H9 (cell line): Measurements from ENCODE around the gene WRAP53. TPM values are rescaled to one million over a fixed set of nuclear protein-coding genes. Genes with fewer than 3 reads are reported as not detected.

Experiments used
- DNase-seq: peaks from one replicate; pipeline ENCODE4 v3.0.0-alpha.2; 2017
- H2AFZ ChIP-seq: one replicate; pipeline ENCODE4 v1.6.1; 2013; ENCODE audit warnings: mild to moderate bottlenecking, low read length, control low read depth, moderate library complexity
- H2AK5ac ChIP-seq: 2 replicates; pipeline ENCODE4 v1.6.1; 2013; ENCODE audit warnings: low read length, control low read depth, mixed read lengths; ENCODE audit not compliant: insufficient read length
- H2BK120ac ChIP-seq: one replicate; pipeline ENCODE4 v1.6.1; 2013; ENCODE audit warnings: low read depth, mild to moderate bottlenecking, low read length, control low read depth, inconsistent platforms; ENCODE audit not compliant: poor library complexity, severe bottlenecking
- H2BK12ac ChIP-seq: 2 replicates; pipeline ENCODE4 v1.6.1; 2013; ENCODE audit warnings: low read length, control low read depth, mixed read lengths, low read depth; ENCODE audit not compliant: insufficient read length
- H2BK15ac ChIP-seq: 2 replicates; pipeline ENCODE4 v1.6.1; 2013; ENCODE audit warnings: low read depth, low read length, control low read depth
- H2BK20ac ChIP-seq: one replicate; pipeline ENCODE4 v1.6.1; 2013; ENCODE audit warnings: low read depth, mild to moderate bottlenecking, low read length, control low read depth, inconsistent platforms; ENCODE audit not compliant: poor library complexity, severe bottlenecking
- H2BK5ac ChIP-seq: 2 replicates; pipeline ENCODE4 v1.6.1; 2013; ENCODE audit warnings: low read length, control low read depth, mixed read lengths; ENCODE audit not compliant: insufficient read length
- H3K14ac ChIP-seq: 2 replicates; pipeline ENCODE4 v1.6.1; 2013; ENCODE audit warnings: low read length, control low read depth; ENCODE audit not compliant: insufficient read depth
- H3K18ac ChIP-seq: 2 replicates; pipeline ENCODE4 v1.6.1; 2013; ENCODE audit warnings: low read depth, mild to moderate bottlenecking, mixed read lengths, low read length, control low read depth; ENCODE audit not compliant: insufficient read length
- H3K23ac ChIP-seq: 2 replicates; pipeline ENCODE4 v1.6.1; 2013; ENCODE audit warnings: low read length, control low read depth, mixed read lengths, low read depth; ENCODE audit not compliant: insufficient read length
- H3K23me2 ChIP-seq: 2 replicates; pipeline ENCODE4 v1.6.1; 2013; ENCODE audit warnings: low read depth, mild to moderate bottlenecking, mixed read lengths, low read length, control low read depth; ENCODE audit not compliant: insufficient read length, poor library complexity, severe bottlenecking
- H3K27ac ChIP-seq: 2 replicates; pipeline ENCODE4 v1.5.1; 2013; ENCODE audit warnings: low read length, control low read depth, mixed read lengths, low read depth; ENCODE audit not compliant: insufficient read length
- H3K27me3 ChIP-seq: 2 replicates; pipeline ENCODE4 v1.6.1; 2013; ENCODE audit warnings: low read length, control low read depth, inconsistent platforms; ENCODE audit not compliant: insufficient read depth
- H3K4ac ChIP-seq: 2 replicates; pipeline ENCODE4 v1.6.1; 2013; ENCODE audit warnings: low read depth, mild to moderate bottlenecking, control low read depth, inconsistent platforms, low read length, moderate library complexity
- H3K4me1 ChIP-seq: 2 replicates; pipeline ENCODE4 v1.6.1; 2013; ENCODE audit warnings: low read length, control low read depth, inconsistent platforms; ENCODE audit not compliant: insufficient read depth
- H3K4me2 ChIP-seq: 2 replicates; pipeline ENCODE4 v1.6.1; 2013; ENCODE audit warnings: low read length, control low read depth, mixed read lengths; ENCODE audit not compliant: insufficient read length, insufficient read depth
- H3K56ac ChIP-seq: 2 replicates; pipeline ENCODE4 v1.6.1; 2013; ENCODE audit warnings: low read depth, mild to moderate bottlenecking, mixed read lengths, low read length, control low read depth; ENCODE audit not compliant: insufficient read length
- H3K79me1 ChIP-seq: 2 replicates; pipeline ENCODE4 v1.6.1; 2013; ENCODE audit warnings: low read depth, mild to moderate bottlenecking, moderate library complexity, low read length, control low read depth, inconsistent platforms; ENCODE audit not compliant: insufficient read depth, poor library complexity, severe bottlenecking
- H3K79me2 ChIP-seq: 2 replicates; pipeline ENCODE4 v1.6.1; 2013; ENCODE audit warnings: low read length, control low read depth, inconsistent platforms; ENCODE audit not compliant: insufficient read depth
- H3K9ac ChIP-seq: 2 replicates; pipeline ENCODE4 v1.6.1; 2013; ENCODE audit warnings: low read length, control low read depth, mixed read lengths; ENCODE audit not compliant: insufficient read length; ENCODE audit errors: extremely low read depth
- H3K9me3 ChIP-seq: one replicate; pipeline ENCODE4 v1.6.1; 2013; ENCODE audit warnings: low read depth, low read length, inconsistent platforms; ENCODE audit not compliant: control insufficient read depth
- H3T11ph ChIP-seq: one replicate; pipeline ENCODE4 v1.6.1; 2013; ENCODE audit warnings: mild to moderate bottlenecking, low read length, control low read depth, inconsistent platforms
- H4K20me1 ChIP-seq: one replicate; pipeline ENCODE4 v1.6.1; 2013; ENCODE audit not compliant: control insufficient read depth, insufficient read length, insufficient read depth
- H4K5ac ChIP-seq: 2 replicates; pipeline ENCODE4 v1.6.1; 2013; ENCODE audit warnings: low read depth, mild to moderate bottlenecking, mixed read lengths, low read length, control low read depth; ENCODE audit not compliant: insufficient read length
- H4K8ac ChIP-seq: replicated peaks from 2 replicates; pipeline ENCODE4 v1.6.1; 2013; ENCODE audit warnings: low read length, control low read depth, mixed read lengths, low read depth; ENCODE audit not compliant: insufficient read length
- H4K91ac ChIP-seq: 2 replicates; pipeline ENCODE4 v1.6.1; 2013; ENCODE audit warnings: low read depth, mild to moderate bottlenecking, moderate library complexity, mixed read lengths, low read length, control low read depth; ENCODE audit not compliant: insufficient read length
- H3K27ac Mint-ChIP-seq, 3 experiments: 2 replicates in 2 of 3; 3 replicates in 1 of 3; pipeline ENCODE4 v1.8.0; 2020 to 2021; ENCODE audit warnings: mixed read lengths in 3 of 3, mild to moderate bottlenecking in 1 of 3, moderate library complexity in 1 of 3
- H3K27me3 Mint-ChIP-seq: 2 replicates; pipeline ENCODE4 v1.8.0; 2021; ENCODE audit warnings: low read depth, mild to moderate bottlenecking, moderate library complexity, mixed read lengths
- H3K36me3 Mint-ChIP-seq, 3 experiments: 2 replicates in 2 of 3; 3 replicates in 1 of 3; pipeline ENCODE4 v1.8.0; 2020 to 2021; ENCODE audit warnings: low read depth in 3 of 3, mixed read lengths in 3 of 3; ENCODE audit not compliant: insufficient read depth in 1 of 3
- H3K4me1 Mint-ChIP-seq, 2 experiments: 2 replicates each; pipeline ENCODE4 v1.8.0; 2020; ENCODE audit warnings: mixed read lengths in 2 of 2
- H3K4me3 Mint-ChIP-seq, 2 experiments: 2 replicates in 1 of 2; 3 replicates in 1 of 2; pipeline ENCODE4 v1.8.0; 2020 to 2021; ENCODE audit warnings: mild to moderate bottlenecking in 2 of 2, mixed read lengths in 2 of 2, moderate library complexity in 1 of 2
- H3K9me3 Mint-ChIP-seq, 2 experiments: 2 replicates in 1 of 2; 3 replicates in 1 of 2; pipeline ENCODE4 v1.8.0; 2020; ENCODE audit warnings: mild to moderate bottlenecking in 2 of 2, mixed read lengths in 2 of 2, moderate library complexity in 1 of 2
- WGBS: extraction: QIAGEN DNeasy Blood & Tissue Kit; methylation state at CpG from one replicate; pipeline ENCODE4 v1.1.7; 2013; ENCODE audit warnings: missing lambda C conversion rate, low lambda C conversion rate, mixed read lengths; ENCODE audit not compliant: insufficient read length; ENCODE audit errors: extremely low coverage; 5-methylcytosine and 5-hydroxymethylcytosine counted together
- total RNA-seq: library from RNA; stranded (reverse); gene quantifications from 2 replicates; pipeline ENCODE4 v1.2.1, GENCODE V29; 2021
- TF ChIP-seq, protein P1 (sequence below): fragments of 200-600 bp; sonication (generic); conservative IDR thresholded peaks from 3 replicates; pipeline ENCODE4 v1.8.0; 2021; ENCODE audit warnings: antibody characterized with exemption, mild to moderate bottlenecking

Gene WRAP53
- total RNA-seq, 1 experiment from 2014 or later = 27.0 TPM

DNA sequence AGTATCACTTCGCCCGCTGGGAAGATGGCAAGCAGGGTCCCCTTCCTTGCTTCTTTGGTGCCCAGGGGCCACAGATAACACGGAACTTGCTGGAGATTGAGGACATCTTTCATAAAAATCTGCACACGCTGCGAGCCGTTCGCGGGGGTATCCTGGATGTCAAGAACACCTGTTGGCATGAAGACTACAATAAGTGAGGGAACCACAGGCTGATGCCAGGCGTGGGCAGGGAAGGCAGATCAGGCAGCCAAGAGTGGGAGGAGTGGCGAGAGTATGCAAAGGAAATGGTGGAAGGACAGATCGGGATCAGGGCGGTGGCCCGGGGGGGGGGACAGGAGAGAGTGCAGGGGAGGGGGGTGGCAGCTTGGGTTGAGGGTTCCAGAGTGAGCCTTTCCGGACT is 51.5 kb downstream of the WRAP53 start:
- peaks cover 46% of the 10 kb centered on the region for H3K27me3 Mint-ChIP-seq
- Histone ChIP-seq H3K4me1 (no peaks in the 10 kb centered on the region), H3K9me3 (no peaks in the 10 kb centered on the region), H2AK5ac (no peak overlapping the region), H4K91ac (no peak overlapping the region), H2BK20ac (no peak overlapping the region), H3T11ph (no peak overlapping the region), H3K4me2 (no peak overlapping the region), H3K27ac (no peak overlapping the region), H3K18ac (no peak overlapping the region), H3K79me2 (no peaks in the 10 kb centered on the region), H2BK120ac (no peak overlapping the region), H2BK5ac (no peak overlapping the region), H3K27me3 (no peaks in the 10 kb centered on the region; the same call in 1 of the 2 replicates), H3K23ac (no peak overlapping the region), H4K8ac (no peak overlapping the region), H3K56ac (no peak overlapping the region), H3K14ac (no peak overlapping the region), H3K9ac (no peak overlapping the region), H2AFZ (no peak overlapping the region), H3K4ac (no peak overlapping the region), H4K20me1 (no peaks in the 10 kb centered on the region), H3K79me1 (no peaks in the 10 kb centered on the region), H2BK15ac (no peak overlapping the region), H2BK12ac (no peak overlapping the region), H4K5ac (no peak overlapping the region), H3K23me2 (peaks cover 2% of the 10 kb centered on the region)
- H3K4me3 Mint-ChIP-seq = no peak overlapping the region
- H3K36me3 Mint-ChIP-seq = no peaks in the 10 kb centered on the region
- TF ChIP-seq, protein P1, sequence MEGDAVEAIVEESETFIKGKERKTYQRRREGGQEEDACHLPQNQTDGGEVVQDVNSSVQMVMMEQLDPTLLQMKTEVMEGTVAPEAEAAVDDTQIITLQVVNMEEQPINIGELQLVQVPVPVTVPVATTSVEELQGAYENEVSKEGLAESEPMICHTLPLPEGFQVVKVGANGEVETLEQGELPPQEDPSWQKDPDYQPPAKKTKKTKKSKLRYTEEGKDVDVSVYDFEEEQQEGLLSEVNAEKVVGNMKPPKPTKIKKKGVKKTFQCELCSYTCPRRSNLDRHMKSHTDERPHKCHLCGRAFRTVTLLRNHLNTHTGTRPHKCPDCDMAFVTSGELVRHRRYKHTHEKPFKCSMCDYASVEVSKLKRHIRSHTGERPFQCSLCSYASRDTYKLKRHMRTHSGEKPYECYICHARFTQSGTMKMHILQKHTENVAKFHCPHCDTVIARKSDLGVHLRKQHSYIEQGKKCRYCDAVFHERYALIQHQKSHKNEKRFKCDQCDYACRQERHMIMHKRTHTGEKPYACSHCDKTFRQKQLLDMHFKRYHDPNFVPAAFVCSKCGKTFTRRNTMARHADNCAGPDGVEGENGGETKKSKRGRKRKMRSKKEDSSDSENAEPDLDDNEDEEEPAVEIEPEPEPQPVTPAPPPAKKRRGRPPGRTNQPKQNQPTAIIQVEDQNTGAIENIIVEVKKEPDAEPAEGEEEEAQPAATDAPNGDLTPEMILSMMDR = no peak
- DNase-seq = no peak
- H3K27ac Mint-ChIP-seq = no peak overlapping the region
- no peaks in the 10 kb centered on the region; a peak in 1 of 5 replicates for H3K9me3 Mint-ChIP-seq
- no peaks in the 10 kb centered on the region; a peak in 1 of 4 replicates for H3K4me1 Mint-ChIP-seq
- no CpG with 5 or more reads among the region's 14 CpGs for WGBS
